Activated CD4-positive, alpha-beta T cell treated with anti-CD3 and anti-CD28 coated beads for 1 hour (primary cell): ENCODE measurements around the gene ECM2.

Source experiments
- DNase-seq: peaks from one replicate; pipeline ENCODE4 v3.0.0-alpha.2; 2020

Gene ECM2

GRCh38 chr9:92527291-92527828 lies 8.4 kb downstream of the ECM2 start:
- no peak for DNase-seq

GRCh38 chr9:92525306-92525705 lies 10.5 kb downstream of the ECM2 start:
- no peak for DNase-seq

- no peak for DNase-seq
Observed at GRCh38 chr9:92524881-92525280, 10.9 kb downstream of the ECM2 start.

GRCh38 chr9:92522983-92523970 lies 12.5 kb downstream of the ECM2 start:
- DNase-seq: no peak

GRCh38 chr9:92520837-92521236 lies 15.0 kb downstream of the ECM2 start:
- DNase-seq: no peak

- DNase-seq: no peak
Observed at GRCh38 chr9:92518199-92518598, 17.6 kb downstream of the ECM2 start.

- no peak for DNase-seq
Observed at GRCh38 chr9:92517046-92517445, 18.7 kb downstream of the ECM2 start.

GRCh38 chr9:92516521-92516920 lies 19.3 kb downstream of the ECM2 start:
- no peak for DNase-seq

GRCh38 chr9:92514635-92515034 lies 21.2 kb downstream of the ECM2 start:
- no peak for DNase-seq

- no peak for DNase-seq
Observed at GRCh38 chr9:92513349-92513748, 22.4 kb downstream of the ECM2 start.

- DNase-seq: no peak
Observed at GRCh38 chr9:92512622-92513021, 23.2 kb downstream of the ECM2 start.

GRCh38 chr9:92510747-92511146 lies 25.0 kb downstream of the ECM2 start:
- DNase-seq: no peak

- no peak for DNase-seq
Observed at GRCh38 chr9:92509050-92509449, 26.7 kb downstream of the ECM2 start.

- no peak for DNase-seq
Observed at GRCh38 chr9:92508018-92508820, 27.6 kb downstream of the ECM2 start.

- no peak for DNase-seq
Observed at GRCh38 chr9:92507496-92507895, 28.3 kb downstream of the ECM2 start.

GRCh38 chr9:92507005-92507404 lies 28.8 kb downstream of the ECM2 start:
- DNase-seq: no peak

GRCh38 chr9:92506184-92506857 lies 29.5 kb downstream of the ECM2 start:
- no peak for DNase-seq

- DNase-seq: no peak
Observed at GRCh38 chr9:92504881-92505280, 30.9 kb downstream of the ECM2 start.

- no peak for DNase-seq
Observed at GRCh38 chr9:92503156-92503555, 32.6 kb downstream of the ECM2 start.

GRCh38 chr9:92501671-92502393 lies 34.0 kb downstream of the ECM2 start:
- no peak for DNase-seq

GRCh38 chr9:92500725-92501124 lies 35.1 kb downstream of the ECM2 start:
- DNase-seq: no peak

- no peak for DNase-seq
Observed at GRCh38 chr9:92499701-92500100, 36.1 kb downstream of the ECM2 start.
